Prostate gland (tissue), 2 donors: Measurements from ENCODE around the gene SMARCB1.

Source experiments
- CTCF ChIP-seq, 4 experiments: fragments of 200-600 bp in 2 of 4; fragments of 450-650 bp in 2 of 4; sonication (generic) in 2 of 4; IDR thresholded peaks; 1 replicate in 3 of 4; 2 replicates in 1 of 4; pipeline ENCODE4 v1.5.1; 2016 to 2019; ENCODE audit warnings: antibody characterized with exemption in 4 of 4, mild to moderate bottlenecking in 2 of 4, moderate library complexity in 2 of 4
- POLR2A ChIP-seq: fragments of 450-650 bp; IDR thresholded peaks from one replicate; pipeline ENCODE4 v1.6.1; 2016; ENCODE audit warnings: antibody characterized with exemption, mild to moderate bottlenecking
- POLR2AphosphoS5 ChIP-seq: sonication (generic); formaldehyde crosslinking; IDR thresholded peaks from one replicate; pipeline ENCODE4 v1.6.1; 2017; ENCODE audit warnings: antibody characterized with exemption

- TF ChIP-seq CTCF (IDR thresholded peaks at IDR 0.05): no peak
- no peak for TF ChIP-seq POLR2A
- TF ChIP-seq POLR2AphosphoS5: no peak
Observed at GRCh38 chr22:23762842-23763578, 23.8 kb upstream of the SMARCB1 start, which contains the start of gene C22orf15.
